GM19455 (cell line): ENCODE results near the gene MAP3K2.

Experiments used
- ATAC-seq: cut with Tn5 transposase; IDR thresholded peaks from one replicate; pipeline ENCODE4 v1.9.1; 2021; ENCODE audit not compliant: unreplicated experiment

The MAP3K2 gene

GRCh38 chr2:127254386-127254981 is 133.3 kb downstream of the MAP3K2 start:
- ATAC-seq, result no peak
